A673 (cell line): ENCODE results near the gene INAFM2. TPM values are rescaled to one million over a fixed set of nuclear protein-coding genes. Genes with fewer than 3 reads are reported as not detected.

Source experiments
- BruUV-seq: library from RNA; stranded (reverse); fragments of 400-500 nt; replicated peaks from 2 replicates; lab custom pipeline; 2021; lab: Mats Ljungman, UMichigan
- CTCF ChIA-PET: fragments of 300-600 bp; sonication (Branson Sonifier 250); formaldehyde crosslinking; loops from one replicate; lab custom pipeline; 2022; ENCODE audit warnings: antibody characterized with exemption; lab: Charles Lee
- POLR2A ChIA-PET: fragments of 300-600 bp; sonication (Branson Sonifier 250); formaldehyde crosslinking; loops from one replicate; lab custom pipeline; 2022; ENCODE audit warnings: antibody characterized with exemption; ENCODE audit not compliant: low non-redundant PET; lab: Charles Lee
- DNase-seq: peaks from one replicate; pipeline ENCODE4 v3.0.0-alpha.2; 2015; ENCODE audit warnings: low spot score
- H3K27ac ChIP-seq: fragments of 200-600 bp; sonication (generic); 2 replicates; pipeline ENCODE4 v1.5.1; 2016; ENCODE audit warnings: mixed run types, low read depth, mild to moderate bottlenecking, mixed read lengths, antibody characterized with exemption, low read length; ENCODE audit not compliant: poor library complexity, severe bottlenecking
- H3K27me3 ChIP-seq: fragments of 200-600 bp; sonication (generic); replicated peaks from 2 replicates; pipeline ENCODE4 v1.6.1; 2017; ENCODE audit warnings: mixed run types, low read depth, mild to moderate bottlenecking, mixed read lengths, antibody characterized with exemption, low read length; ENCODE audit not compliant: insufficient read depth, poor library complexity
- H3K36me3 ChIP-seq: fragments of 200-600 bp; sonication (generic); 2 replicates; pipeline ENCODE4 v1.6.1; 2016; ENCODE audit warnings: mixed run types, mild to moderate bottlenecking, mixed read lengths, antibody characterized with exemption, low read length; ENCODE audit not compliant: insufficient read depth, poor library complexity, severe bottlenecking
- H3K4me1 ChIP-seq: fragments of 200-600 bp; sonication (generic); 2 replicates; pipeline ENCODE4 v1.6.1; 2017; ENCODE audit warnings: mixed run types, mild to moderate bottlenecking, mixed read lengths, antibody characterized with exemption, low read length; ENCODE audit not compliant: insufficient read depth, poor library complexity, severe bottlenecking
- H3K4me3 ChIP-seq: fragments of 200-600 bp; sonication (generic); 2 replicates; pipeline ENCODE4 v1.5.1; 2016; ENCODE audit warnings: low read depth, mixed run types, mild to moderate bottlenecking, mixed read lengths, low read length; ENCODE audit not compliant: poor library complexity, severe bottlenecking
- H3K9me3 ChIP-seq: fragments of 200-600 bp; sonication (generic); 2 replicates; pipeline ENCODE4 v1.6.1; 2016; ENCODE audit warnings: mixed run types, low read depth, mild to moderate bottlenecking, mixed read lengths, antibody characterized with exemption, low read length; ENCODE audit not compliant: poor library complexity, severe bottlenecking
- EZH2 ChIP-seq: fragments of 200-600 bp; sonication (generic); IDR thresholded peaks from 2 replicates; pipeline ENCODE4 v1.6.1; 2017; ENCODE audit warnings: borderline replicate concordance, low read depth, mild to moderate bottlenecking, mixed read lengths, antibody characterized with exemption, low read length; ENCODE audit not compliant: poor library complexity, severe bottlenecking
- intact Hi-C: fragments of 100-400 bp; cut with micrococcal nuclease; formaldehyde crosslinking; loops from one replicate; pipeline ENCODE4 v1.10.0; 2022; ENCODE audit not compliant: unreplicated experiment
- total RNA-seq: library from RNA; stranded (reverse); gene quantifications from 2 replicates; pipeline ENCODE4 v1.2.3, GENCODE V29; 2021
- TF ChIP-seq, protein P1 (sequence below): fragments of 300-800, 200-600 bp; sonication (generic); conservative IDR thresholded peaks from 2 replicates; pipeline ENCODE4 v1.5.1; 2017; ENCODE audit warnings: low read depth, mild to moderate bottlenecking, antibody characterized with exemption, low read length, moderate library complexity, mixed read lengths

Gene INAFM2
- total RNA-seq, 1 experiment from 2014 or later = 14.5 TPM

DNA sequence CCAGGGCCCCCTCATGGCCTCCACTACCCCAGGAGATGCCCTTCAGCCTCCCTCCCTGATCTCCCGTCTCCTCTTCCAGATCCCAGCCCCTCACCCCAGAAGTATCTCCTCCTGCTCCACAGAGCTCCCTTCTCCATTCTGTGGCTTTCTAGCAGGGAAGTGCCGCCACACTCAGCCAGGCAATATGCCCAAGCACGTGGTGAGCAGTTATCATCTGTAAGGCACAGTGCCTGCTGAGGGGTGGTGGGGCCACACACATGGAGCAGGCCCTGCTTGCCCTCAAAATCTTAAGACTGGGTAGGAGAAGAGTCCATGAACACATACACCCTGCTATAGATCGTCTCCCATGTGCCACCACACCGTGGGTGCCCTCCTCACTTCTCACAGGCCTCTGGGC is 25.0 kb downstream of the INAFM2 start:
- no peak for TF ChIP-seq EZH2
- TF ChIP-seq, protein P1, sequence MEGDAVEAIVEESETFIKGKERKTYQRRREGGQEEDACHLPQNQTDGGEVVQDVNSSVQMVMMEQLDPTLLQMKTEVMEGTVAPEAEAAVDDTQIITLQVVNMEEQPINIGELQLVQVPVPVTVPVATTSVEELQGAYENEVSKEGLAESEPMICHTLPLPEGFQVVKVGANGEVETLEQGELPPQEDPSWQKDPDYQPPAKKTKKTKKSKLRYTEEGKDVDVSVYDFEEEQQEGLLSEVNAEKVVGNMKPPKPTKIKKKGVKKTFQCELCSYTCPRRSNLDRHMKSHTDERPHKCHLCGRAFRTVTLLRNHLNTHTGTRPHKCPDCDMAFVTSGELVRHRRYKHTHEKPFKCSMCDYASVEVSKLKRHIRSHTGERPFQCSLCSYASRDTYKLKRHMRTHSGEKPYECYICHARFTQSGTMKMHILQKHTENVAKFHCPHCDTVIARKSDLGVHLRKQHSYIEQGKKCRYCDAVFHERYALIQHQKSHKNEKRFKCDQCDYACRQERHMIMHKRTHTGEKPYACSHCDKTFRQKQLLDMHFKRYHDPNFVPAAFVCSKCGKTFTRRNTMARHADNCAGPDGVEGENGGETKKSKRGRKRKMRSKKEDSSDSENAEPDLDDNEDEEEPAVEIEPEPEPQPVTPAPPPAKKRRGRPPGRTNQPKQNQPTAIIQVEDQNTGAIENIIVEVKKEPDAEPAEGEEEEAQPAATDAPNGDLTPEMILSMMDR = no peak
- ChIA-PET CTCF (no interaction called here), POLR2A (no interaction called here)
- Histone ChIP-seq H3K27ac (no peak overlapping the region), H3K9me3 (no peaks in the 10 kb centered on the region), H3K4me3 (no peak overlapping the region), H3K4me1 (no peaks in the 10 kb centered on the region), H3K36me3 (no peaks in the 10 kb centered on the region), H3K27me3 (no peaks in the 10 kb centered on the region)
- intact Hi-C loops = loop anchor here (10.0 kb wide), 1 partner anchor 166 kb away; no protein-coding TSS in a partner anchor
- DNase-seq = no peak
- BruUV-seq = no TSS peak

DNA sequence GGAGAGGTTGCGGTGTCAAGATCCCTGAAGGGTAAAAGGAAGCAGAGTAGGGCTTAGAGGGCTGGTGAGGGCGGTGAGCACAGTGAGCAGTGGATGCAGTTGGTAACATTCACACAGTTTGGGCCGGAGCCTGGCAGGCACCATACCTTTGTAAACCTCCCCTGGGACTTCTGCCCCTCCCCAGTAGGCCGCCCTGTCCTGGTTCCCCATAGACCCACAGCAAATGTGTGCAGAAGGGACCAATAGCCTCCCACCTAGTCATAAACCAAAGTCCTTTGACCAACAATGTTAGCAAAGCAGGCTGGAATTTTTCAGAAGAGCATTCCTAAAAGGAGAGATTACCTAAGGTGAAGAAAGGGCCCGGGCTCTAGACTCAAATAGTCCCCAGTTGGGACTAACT is 25.7 kb downstream of the INAFM2 start:
- no peaks in the 10 kb centered on the region for H3K27me3 ChIP-seq
- H3K4me1 ChIP-seq = peaks cover 3% of the 10 kb centered on the region
- H3K36me3 ChIP-seq = no peaks in the 10 kb centered on the region
- POLR2A ChIA-PET = no interaction called here
- DNase-seq = no peak
- intact Hi-C loops = loop anchor here (10.0 kb wide), 1 partner anchor 166 kb away; no protein-coding TSS in a partner anchor
- no peak overlapping the region for H3K4me3 ChIP-seq
- CTCF ChIA-PET = no interaction called here
- no TSS peak for BruUV-seq
- H3K9me3 ChIP-seq = no peaks in the 10 kb centered on the region
- TF ChIP-seq, protein P1 = no peak
- no peak for TF ChIP-seq EZH2
- no peak overlapping the region for H3K27ac ChIP-seq

GRCh38 chr15:40352281-40352901 is 28.9 kb downstream of the INAFM2 start:
- Histone ChIP-seq H3K4me3 (no peak overlapping the region), H3K36me3 (no peaks in the 10 kb centered on the region), H3K9me3 (no peaks in the 10 kb centered on the region), H3K27me3 (no peaks in the 10 kb centered on the region), H3K27ac (no peak overlapping the region), H3K4me1 (peaks cover 11% of the 10 kb centered on the region)
- BruUV-seq = no TSS peak
- TF ChIP-seq, protein P1 = no peak
- TF ChIP-seq EZH2 = no peak
- no peak for DNase-seq
- ChIA-PET POLR2A (interaction anchor here (0.6 kb wide), 2 partner anchors 370 to 751 kb away, joined by 3 read pairs; no protein-coding TSS in a partner anchor), CTCF (no interaction called here)
- intact Hi-C loops = no loop called here
